GM12872 (cell line): ENCODE measurements around the gene COG7.

Experiments
- CTCF ChIP-seq: IDR thresholded peaks from 3 replicates; pipeline ENCODE4 v1.5.1; 2011; ENCODE audit warnings: low read depth, mild to moderate bottlenecking, low read length, moderate library complexity; ENCODE audit not compliant: insufficient read depth

The COG7 gene

DNA sequence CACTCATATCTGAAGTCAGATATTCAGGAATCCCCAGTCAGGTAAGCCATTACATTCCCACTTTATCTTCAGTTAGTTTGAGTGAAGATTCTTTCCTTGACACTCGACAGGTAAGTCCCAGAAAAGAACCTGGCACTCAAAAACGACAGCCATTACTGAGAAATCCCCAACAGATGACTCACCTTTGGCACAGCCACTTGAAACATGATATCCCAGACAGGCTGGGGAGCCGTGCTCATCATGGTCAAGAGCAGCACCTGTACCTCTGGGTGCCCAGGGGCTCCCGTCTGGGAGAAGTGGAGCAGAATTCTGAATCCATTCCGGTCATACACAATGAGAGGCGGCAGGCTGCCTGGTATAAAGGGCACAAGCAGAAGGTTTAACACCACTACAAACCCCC lies 16.8 kb upstream of the COG7 start:
- no peak for TF ChIP-seq CTCF

DNA sequence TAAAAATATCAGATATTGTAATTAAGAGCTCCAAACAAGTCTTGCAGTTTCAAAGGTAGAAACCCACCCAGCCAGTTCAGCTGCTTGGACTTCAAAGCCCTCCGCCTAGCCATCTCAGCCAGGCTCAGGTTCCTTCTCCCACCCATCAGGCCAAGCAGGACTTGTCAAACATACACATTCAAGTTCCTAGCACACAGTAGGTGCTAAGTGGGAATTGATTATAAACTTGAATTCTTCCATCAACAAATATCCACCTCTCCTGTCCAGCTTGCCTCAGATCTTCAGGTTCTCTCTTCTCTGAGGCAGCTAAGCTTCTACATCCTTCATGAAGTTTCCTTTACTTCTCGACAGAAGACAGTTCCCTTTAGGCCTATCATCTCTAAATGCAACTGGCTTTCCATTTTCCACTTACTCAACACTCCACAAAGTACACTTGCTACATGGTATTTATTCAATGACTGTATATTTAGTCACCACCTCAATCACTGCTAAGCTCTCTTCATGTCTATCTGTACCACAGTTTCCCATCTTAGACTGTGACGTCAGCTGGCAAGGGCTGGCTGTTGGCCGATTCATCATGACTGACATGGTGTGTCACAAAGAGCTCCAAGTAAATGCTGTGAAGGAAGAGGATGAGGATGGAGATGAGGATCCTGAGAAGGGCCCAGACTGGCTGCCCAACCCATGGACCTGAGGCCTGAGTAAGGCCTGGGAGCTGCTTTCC lies 13.3 kb upstream of the COG7 start:
- no peak for TF ChIP-seq CTCF

- TF ChIP-seq CTCF = no peak
Measured at GRCh38 chr16:23465179-23465578, 12.2 kb upstream of the COG7 start.

- TF ChIP-seq CTCF = no peak
Measured at GRCh38 chr16:23464196-23464595, 11.2 kb upstream of the COG7 start.

- no peak for TF ChIP-seq CTCF
Measured at GRCh38 chr16:23453338-23454052, 506 bp upstream of the COG7 start.

DNA sequence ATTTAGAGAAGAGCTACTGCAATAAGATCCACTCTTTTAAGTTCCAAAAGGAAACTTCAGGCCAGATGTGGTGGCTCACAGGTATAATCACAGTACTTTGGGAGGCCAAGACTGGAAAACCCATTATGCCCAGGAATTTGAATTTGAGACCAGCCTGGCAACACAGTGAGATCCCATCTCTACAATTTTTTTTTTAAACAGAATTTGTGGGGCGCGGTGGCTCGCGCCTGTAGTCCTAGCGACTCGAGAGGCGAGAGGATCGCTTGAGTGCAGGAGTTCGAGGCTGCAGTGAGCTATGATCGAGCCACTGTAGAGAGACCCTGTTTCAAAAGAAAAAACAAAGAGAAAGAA lies 793 bp downstream of the COG7 start:
- TF ChIP-seq CTCF = no peak

GRCh38 chr16:23448392-23448791 lies 4.6 kb downstream of the COG7 start:
- no peak for TF ChIP-seq CTCF
